Measurements from ENCODE around the gene DPP10.
"Not testable (repeated sequence)": the region's sequence is repeated elsewhere in the genome, so short reads cannot be mapped to it uniquely, and the experiment has no call there.

The DPP10 gene

GRCh38 chr2:114442510-114442909 is at the start of gene DPP10:
TSS of gene DPP10 (plus strand) at chr2:114442641.
- DNase-seq (ENCODE audit: extremely low read depth in 1 of 2, low read depth in 1 of 2), result no peak

- no peak for DNase-seq (ENCODE audit: extremely low read depth in 1 of 2, low read depth in 1 of 2)
These were observed 41.6 kb upstream of the DPP10 start for GRCh38 chr2:114400890-114401289.

GRCh38 chr2:114405247-114406116 is 37.0 kb upstream of the DPP10 start:
- DNase-seq (ENCODE audit: extremely low read depth in 1 of 2, low read depth in 1 of 2), result no peak

GRCh38 chr2:114406347-114406746 is 36.1 kb upstream of the DPP10 start:
- no peak for DNase-seq (ENCODE audit: extremely low read depth in 1 of 2, low read depth in 1 of 2)

- not testable (repeated sequence) for DNase-seq (ENCODE audit: extremely low read depth in 1 of 2, low read depth in 1 of 2)
These were observed 35.1 kb upstream of the DPP10 start for GRCh38 chr2:114407353-114407752.

GRCh38 chr2:114421781-114422180 is 20.7 kb upstream of the DPP10 start:
- DNase-seq (ENCODE audit: extremely low read depth in 1 of 2, low read depth in 1 of 2), result no peak

GRCh38 chr2:114424699-114425098 is 17.7 kb upstream of the DPP10 start:
- no peak for DNase-seq (ENCODE audit: extremely low read depth in 1 of 2, low read depth in 1 of 2)

GRCh38 chr2:114426756-114427155 is 15.7 kb upstream of the DPP10 start:
- no peak for DNase-seq (ENCODE audit: extremely low read depth in 1 of 2, low read depth in 1 of 2)

GRCh38 chr2:114436329-114436728 is 6.1 kb upstream of the DPP10 start:
- DNase-seq (ENCODE audit: extremely low read depth in 1 of 2, low read depth in 1 of 2), result no peak

GRCh38 chr2:114446571-114446970 is 4.1 kb downstream of the DPP10 start:
- DNase-seq (ENCODE audit: extremely low read depth in 1 of 2, low read depth in 1 of 2), result no peak

GRCh38 chr2:114450639-114451038 is 8.2 kb downstream of the DPP10 start:
- no peak for DNase-seq (ENCODE audit: extremely low read depth in 1 of 2, low read depth in 1 of 2)

- no peak for DNase-seq (ENCODE audit: extremely low read depth in 1 of 2, low read depth in 1 of 2)
These were observed 14.1 kb downstream of the DPP10 start for GRCh38 chr2:114456566-114456965.

- DNase-seq (ENCODE audit: extremely low read depth in 1 of 2, low read depth in 1 of 2), result no peak
These were observed 15.5 kb downstream of the DPP10 start for GRCh38 chr2:114457956-114458355.

- DNase-seq (ENCODE audit: extremely low read depth in 1 of 2, low read depth in 1 of 2), result no peak
These were observed 18.7 kb downstream of the DPP10 start for GRCh38 chr2:114461116-114461515.

GRCh38 chr2:114464961-114465706 is 22.7 kb downstream of the DPP10 start:
- no peak for DNase-seq (ENCODE audit: extremely low read depth in 1 of 2, low read depth in 1 of 2)

- no peak for DNase-seq (ENCODE audit: extremely low read depth in 1 of 2, low read depth in 1 of 2)
These were observed 25.9 kb downstream of the DPP10 start for GRCh38 chr2:114468343-114468742.

GRCh38 chr2:114472246-114472645 is 29.8 kb downstream of the DPP10 start:
- no peak for DNase-seq (ENCODE audit: extremely low read depth in 1 of 2, low read depth in 1 of 2)

GRCh38 chr2:114472726-114473125 is 30.3 kb downstream of the DPP10 start:
- no peak for DNase-seq (ENCODE audit: extremely low read depth in 1 of 2, low read depth in 1 of 2)

- DNase-seq (ENCODE audit: extremely low read depth in 1 of 2, low read depth in 1 of 2), result no peak
These were observed 46.5 kb downstream of the DPP10 start for GRCh38 chr2:114488841-114489530.

GRCh38 chr2:114495046-114495445 is 52.6 kb downstream of the DPP10 start:
- DNase-seq (ENCODE audit: extremely low read depth in 1 of 2, low read depth in 1 of 2), result no peak

- DNase-seq (ENCODE audit: extremely low read depth in 1 of 2, low read depth in 1 of 2), result no peak
These were observed 54.5 kb downstream of the DPP10 start for GRCh38 chr2:114496959-114497358.
